ENCODE results near the gene PLB1.

DNA sequence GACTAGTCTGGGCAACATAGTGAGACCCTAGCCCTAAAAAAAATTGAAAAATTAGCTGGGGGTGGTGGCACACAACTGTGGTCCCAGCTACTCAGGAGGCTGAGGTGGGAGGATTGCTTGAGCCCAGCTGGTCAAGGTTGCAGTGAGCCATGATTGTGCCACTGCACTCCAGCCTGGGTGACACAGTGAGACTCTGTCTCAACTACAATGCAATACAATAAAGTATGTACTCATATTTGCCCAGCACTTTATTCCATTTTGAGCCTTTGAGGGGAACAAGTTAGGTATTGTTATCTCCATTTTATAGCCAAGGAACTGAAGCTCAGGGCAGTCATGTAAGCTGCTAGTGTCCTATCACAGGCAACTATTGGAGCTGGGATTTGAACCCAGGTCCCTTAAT lies 49.3 kb upstream of the PLB1 start:
- TF ChIP-seq, protein P1, sequence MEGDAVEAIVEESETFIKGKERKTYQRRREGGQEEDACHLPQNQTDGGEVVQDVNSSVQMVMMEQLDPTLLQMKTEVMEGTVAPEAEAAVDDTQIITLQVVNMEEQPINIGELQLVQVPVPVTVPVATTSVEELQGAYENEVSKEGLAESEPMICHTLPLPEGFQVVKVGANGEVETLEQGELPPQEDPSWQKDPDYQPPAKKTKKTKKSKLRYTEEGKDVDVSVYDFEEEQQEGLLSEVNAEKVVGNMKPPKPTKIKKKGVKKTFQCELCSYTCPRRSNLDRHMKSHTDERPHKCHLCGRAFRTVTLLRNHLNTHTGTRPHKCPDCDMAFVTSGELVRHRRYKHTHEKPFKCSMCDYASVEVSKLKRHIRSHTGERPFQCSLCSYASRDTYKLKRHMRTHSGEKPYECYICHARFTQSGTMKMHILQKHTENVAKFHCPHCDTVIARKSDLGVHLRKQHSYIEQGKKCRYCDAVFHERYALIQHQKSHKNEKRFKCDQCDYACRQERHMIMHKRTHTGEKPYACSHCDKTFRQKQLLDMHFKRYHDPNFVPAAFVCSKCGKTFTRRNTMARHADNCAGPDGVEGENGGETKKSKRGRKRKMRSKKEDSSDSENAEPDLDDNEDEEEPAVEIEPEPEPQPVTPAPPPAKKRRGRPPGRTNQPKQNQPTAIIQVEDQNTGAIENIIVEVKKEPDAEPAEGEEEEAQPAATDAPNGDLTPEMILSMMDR (IDR thresholded peaks at IDR 0.05) = no peak
- no peak for TF ChIP-seq POLR2A (IDR thresholded peaks at IDR 0.05)
